Measurements from ENCODE around the gene PID1. TPM values are rescaled to one million over a fixed set of nuclear protein-coding genes. Genes with fewer than 3 reads are reported as not detected.

Gene PID1
- total RNA-seq, 1 donor from 2014 or later, result 7.1 TPM

GRCh38 chr2:229179628-229180027 is 91.5 kb downstream of the PID1 start:
- intact Hi-C loops (cut with DNase I), result no loop called here
- no peak for DNase-seq
- peak; percentile 80 for ATAC-seq (ENCODE audit: poor library complexity)

GRCh38 chr2:229178706-229179105 is 92.4 kb downstream of the PID1 start:
- intact Hi-C loops (cut with DNase I), result no loop called here
- ATAC-seq (ENCODE audit: poor library complexity) (peak; percentile 13), DNase-seq (no peak)

GRCh38 chr2:229178117-229178516 is 93.0 kb downstream of the PID1 start:
- ATAC-seq (ENCODE audit: poor library complexity), result peak; percentile 48
- intact Hi-C loops (cut with DNase I), result no loop called here
- no peak for DNase-seq

GRCh38 chr2:229176136-229176535 is 95.0 kb downstream of the PID1 start:
- intact Hi-C loops (cut with DNase I), result no loop called here
- DNase-seq (no peak), ATAC-seq (ENCODE audit: poor library complexity) (no peak)

DNA sequence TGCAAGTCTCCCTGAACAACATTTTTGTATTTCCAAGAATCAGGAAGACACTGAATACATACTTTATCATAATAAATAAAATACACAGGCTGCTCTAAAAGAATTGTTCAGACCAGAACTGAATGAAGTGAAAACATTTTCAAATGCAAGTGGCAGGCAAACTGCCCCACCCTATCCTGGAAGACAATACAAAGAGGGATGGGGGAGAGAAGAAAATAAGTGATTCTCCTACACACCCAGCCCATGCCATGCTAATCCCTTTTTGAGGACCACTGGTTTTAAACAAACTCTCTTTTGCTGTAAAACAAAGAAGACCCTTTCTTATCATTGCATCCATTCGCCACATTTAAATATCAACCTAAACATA is 95.6 kb downstream of the PID1 start:
- intact Hi-C loops (cut with DNase I), result no loop called here
- DNase-seq (no peak), ATAC-seq (ENCODE audit: poor library complexity) (no peak)

GRCh38 chr2:229174794-229175496 is 96.1 kb downstream of the PID1 start:
- ATAC-seq (ENCODE audit: poor library complexity), result no peak
- DNase-seq, result peak; percentile 42
- intact Hi-C loops (cut with DNase I), result no loop called here

- ATAC-seq (ENCODE audit: poor library complexity) (no peak), DNase-seq (no peak)
- intact Hi-C loops (cut with DNase I), result no loop called here
These were observed 97.2 kb downstream of the PID1 start for GRCh38 chr2:229173825-229174359.

- ATAC-seq (ENCODE audit: poor library complexity) (peak; percentile 31), DNase-seq (no peak)
- intact Hi-C loops (cut with DNase I), result no loop called here
These were observed 100.2 kb downstream of the PID1 start for GRCh38 chr2:229170916-229171315.

- DNase-seq (no peak), ATAC-seq (ENCODE audit: poor library complexity) (no peak)
- intact Hi-C loops (cut with DNase I), result no loop called here
These were observed 100.9 kb downstream of the PID1 start for GRCh38 chr2:229170171-229170570.

- ATAC-seq (ENCODE audit: poor library complexity) (peak; percentile 41), DNase-seq (no peak)
- intact Hi-C loops (cut with DNase I), result no loop called here
These were observed 101.3 kb downstream of the PID1 start for GRCh38 chr2:229169751-229170150.

GRCh38 chr2:229164545-229165249 is 106.4 kb downstream of the PID1 start:
- no peak for DNase-seq
- intact Hi-C loops (cut with DNase I), result no loop called here
- no peak for ATAC-seq (ENCODE audit: poor library complexity)

DNA sequence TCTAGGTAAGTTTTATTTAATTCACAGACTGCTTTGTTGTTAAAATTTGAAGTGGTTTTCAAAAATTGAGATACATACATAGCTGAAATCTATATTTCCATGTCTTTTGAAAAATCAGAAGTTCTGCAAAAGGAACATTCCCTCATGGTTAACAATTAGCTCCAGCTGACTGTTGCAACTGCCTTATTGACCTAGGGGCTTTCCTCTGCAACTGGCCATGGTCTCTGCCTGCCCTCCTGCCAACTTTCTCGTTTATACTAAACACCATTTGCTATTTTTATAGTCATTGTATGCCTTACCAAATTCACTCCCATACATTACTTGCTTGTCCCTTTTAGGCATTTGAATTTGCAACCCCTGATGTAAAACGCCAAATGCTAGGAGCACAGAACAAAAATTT is 107.2 kb downstream of the PID1 start:
- intact Hi-C loops (cut with DNase I), result no loop called here
- no peak for ATAC-seq (ENCODE audit: poor library complexity)
- DNase-seq, result no peak

DNA sequence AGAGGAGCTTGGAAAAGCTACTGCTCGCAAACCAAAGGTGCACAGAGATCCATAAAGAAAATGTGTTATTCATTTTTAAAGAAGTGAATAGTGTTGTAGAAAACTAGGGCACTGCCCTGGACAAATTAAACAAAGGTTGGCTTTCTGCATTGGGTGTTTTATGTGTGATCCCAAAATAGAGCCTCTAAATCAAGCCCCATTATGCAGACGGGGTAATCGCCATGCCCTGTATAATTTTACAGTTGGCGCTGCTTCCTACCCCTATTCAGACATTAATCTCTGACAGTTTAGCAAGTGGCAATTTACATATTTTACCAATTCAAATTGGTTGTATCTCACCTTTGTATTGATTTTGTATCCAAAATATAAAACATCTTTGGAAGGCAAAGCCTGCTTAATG is 109.1 kb downstream of the PID1 start:
- ATAC-seq (ENCODE audit: poor library complexity) (no peak), DNase-seq (no peak)
- intact Hi-C loops (cut with DNase I), result no loop called here

DNA sequence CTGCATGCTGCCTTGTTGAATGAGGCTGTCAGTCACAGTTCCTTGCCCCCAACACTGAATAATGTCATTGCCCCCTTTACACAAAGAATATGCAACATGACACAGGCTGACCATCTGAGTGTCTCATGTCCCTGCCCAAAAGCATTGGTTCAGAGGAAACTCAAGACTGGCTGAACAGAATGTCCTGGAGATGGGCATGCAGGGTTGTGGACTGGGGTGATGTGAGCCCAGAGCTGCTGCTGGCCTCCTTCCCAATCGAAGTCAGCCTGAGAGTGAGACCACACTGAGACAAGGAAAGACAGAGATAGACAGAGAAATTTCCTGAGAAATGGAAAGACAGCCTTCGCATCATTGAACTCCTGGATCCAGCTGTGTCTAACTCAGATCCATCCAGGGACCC is 110.1 kb downstream of the PID1 start:
- DNase-seq, result no peak
- no peak for ATAC-seq (ENCODE audit: poor library complexity)
- intact Hi-C loops (cut with DNase I), result no loop called here

GRCh38 chr2:229160180-229160579 is 110.9 kb downstream of the PID1 start:
- no peak for DNase-seq
- peak; percentile 15 for ATAC-seq (ENCODE audit: poor library complexity)
- intact Hi-C loops (cut with DNase I), result no loop called here

GRCh38 chr2:229159405-229159804 is 111.7 kb downstream of the PID1 start:
- ATAC-seq (ENCODE audit: poor library complexity) (no peak), DNase-seq (no peak)
- intact Hi-C loops (cut with DNase I), result no loop called here

DNA sequence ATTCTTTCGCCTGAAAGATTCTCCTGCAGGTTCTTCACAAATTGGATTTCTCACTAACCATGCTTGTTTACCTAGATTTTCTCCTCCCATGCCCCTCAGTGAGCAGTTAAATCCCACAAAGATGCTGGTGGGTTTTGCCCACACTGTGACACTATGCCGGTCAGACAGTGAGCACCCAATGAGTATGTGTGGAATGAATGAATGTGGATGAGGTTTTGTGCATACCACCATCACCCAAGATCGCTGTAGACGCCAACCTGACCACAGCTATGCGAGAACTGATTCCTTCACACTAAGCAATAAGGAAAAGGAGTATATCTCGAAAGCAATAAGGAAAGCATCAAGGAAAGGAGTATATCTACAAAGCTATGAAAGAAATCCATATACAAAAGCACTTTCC is 116.7 kb downstream of the PID1 start:
- no peak for ATAC-seq (ENCODE audit: poor library complexity)
- intact Hi-C loops (cut with DNase I), result no loop called here
- DNase-seq, result no peak

DNA sequence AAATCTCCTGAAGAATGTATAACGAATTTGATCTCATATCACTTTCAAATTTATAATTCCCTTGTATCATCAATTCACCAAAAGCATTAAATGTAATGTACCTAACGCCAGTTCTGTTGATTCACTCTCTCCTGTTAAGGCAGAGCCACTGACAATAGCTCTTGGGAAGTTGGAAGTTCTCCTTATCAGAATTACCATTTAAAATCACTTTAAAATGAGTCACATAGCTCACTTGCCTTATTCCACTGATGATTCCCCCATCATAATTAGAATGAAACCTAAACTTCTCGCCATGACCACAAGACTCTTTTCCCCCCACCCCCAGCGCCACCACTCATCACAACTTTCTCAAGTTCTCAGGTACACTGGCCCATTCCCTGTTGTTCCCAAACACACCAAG is 117.1 kb downstream of the PID1 start:
- no peak for DNase-seq
- intact Hi-C loops (cut with DNase I), result no loop called here
- ATAC-seq (ENCODE audit: poor library complexity), result no peak

DNA sequence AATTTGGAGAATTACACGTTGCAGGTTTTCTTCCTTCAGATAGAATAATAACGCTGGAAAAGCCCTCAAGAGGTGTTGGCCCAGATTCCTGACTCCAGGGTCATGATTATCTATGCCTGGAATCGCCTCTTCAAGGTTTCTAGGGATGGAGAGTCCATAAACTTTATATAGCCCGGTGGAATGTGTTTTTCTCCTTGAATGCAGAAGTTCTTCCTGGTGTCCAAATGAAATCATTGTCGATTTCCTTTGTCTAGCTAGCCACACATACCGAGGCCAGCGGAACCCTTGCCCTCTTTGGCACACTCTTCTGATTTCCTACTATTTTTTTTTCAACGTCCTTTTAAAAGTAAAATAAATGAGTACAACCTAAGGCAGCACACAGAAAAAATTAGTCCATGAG is 117.8 kb downstream of the PID1 start:
- intact Hi-C loops (cut with DNase I), result no loop called here
- ATAC-seq (ENCODE audit: poor library complexity), result no peak

DNA sequence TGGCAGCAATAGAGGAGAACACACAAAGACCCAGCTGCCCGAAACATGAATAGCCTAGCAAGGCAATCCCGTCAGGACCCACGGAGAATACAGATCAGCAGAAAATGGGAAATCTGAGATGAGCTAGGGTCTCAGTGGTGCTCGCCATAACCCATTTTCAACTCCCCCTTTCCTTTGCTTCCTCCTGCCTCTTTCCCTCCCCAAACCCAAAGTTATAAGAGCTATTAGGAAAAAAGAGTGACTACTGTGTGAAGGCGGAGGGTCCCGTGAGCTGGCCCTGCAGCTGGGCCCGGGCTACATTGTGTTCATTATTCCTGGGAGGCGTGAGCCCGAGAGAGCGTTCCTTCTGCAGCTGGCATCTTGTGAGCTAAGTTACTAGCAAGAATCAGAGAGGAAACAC is 118.4 kb downstream of the PID1 start:
- intact Hi-C loops (cut with DNase I), result no loop called here
- no peak for ATAC-seq (ENCODE audit: poor library complexity)
- DNase-seq, result no peak

More for the DNA sequence above, 117.8 kb downstream of the PID1 start:
- no peak for DNase-seq
